GM19324 (cell line): Measurements from ENCODE around the gene MMD.

Experiments
- ATAC-seq: cut with Tn5 transposase; IDR thresholded peaks from one replicate; pipeline ENCODE4 v1.9.1; 2021; ENCODE audit warnings: mild to moderate bottlenecking, moderate library complexity; ENCODE audit not compliant: unreplicated experiment, low FRiP score

The MMD gene

GRCh38 chr17:55356434-55357328 lies 65.0 kb downstream of the MMD start:
- peak; percentile 84 for ATAC-seq

- no peak for ATAC-seq
These were observed 66.7 kb downstream of the MMD start for GRCh38 chr17:55354941-55355340.

DNA sequence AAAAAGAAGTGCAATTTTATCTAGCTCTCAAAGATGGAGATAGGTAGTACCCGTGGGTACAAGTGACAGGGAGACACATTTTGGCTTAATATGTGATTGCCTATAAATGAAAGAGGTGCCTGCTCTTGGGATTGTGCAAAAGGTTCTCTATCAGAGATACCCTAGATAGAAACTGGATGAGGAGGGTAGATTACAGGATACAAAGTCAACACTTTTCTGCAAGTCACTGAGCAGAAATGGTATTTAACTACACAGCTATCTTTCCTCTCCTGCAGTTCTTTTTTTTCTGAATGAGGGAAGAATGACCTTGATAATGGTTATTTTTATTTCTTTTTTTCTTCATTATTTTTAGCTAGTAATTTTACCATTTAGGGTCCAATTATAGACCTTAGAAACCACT lies 67.6 kb downstream of the MMD start:
- ATAC-seq: no peak

GRCh38 chr17:55351226-55351625 lies 70.4 kb downstream of the MMD start:
- ATAC-seq: no peak

GRCh38 chr17:55350825-55351205 lies 70.8 kb downstream of the MMD start:
- ATAC-seq: no peak

GRCh38 chr17:55348749-55349354 lies 72.8 kb downstream of the MMD start:
- no peak for ATAC-seq

GRCh38 chr17:55347341-55347740 lies 74.3 kb downstream of the MMD start:
- ATAC-seq: no peak

- no peak for ATAC-seq
These were observed 75.0 kb downstream of the MMD start for GRCh38 chr17:55346658-55347057.

DNA sequence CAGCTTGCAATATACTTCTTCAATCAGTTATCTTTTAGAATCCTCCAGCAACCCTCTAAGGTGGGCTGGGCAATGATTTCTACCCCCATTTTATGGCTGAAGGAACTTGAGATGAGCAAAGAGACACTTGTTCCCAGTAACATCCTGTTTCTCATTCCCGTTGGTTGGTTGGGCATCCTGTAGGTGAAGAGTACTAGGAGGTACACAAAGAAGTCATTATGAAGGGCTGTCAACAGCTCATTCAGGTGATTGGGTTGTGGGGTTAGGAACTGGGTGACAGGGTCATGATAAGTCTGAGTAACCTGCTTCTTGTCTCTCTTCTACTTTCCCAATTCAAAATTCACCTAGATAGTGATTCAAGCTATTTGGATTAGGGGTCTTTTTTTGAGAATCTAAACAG lies 76.5 kb downstream of the MMD start:
- no peak for ATAC-seq

- ATAC-seq: no peak
These were observed 77.1 kb downstream of the MMD start for GRCh38 chr17:55344514-55344997.

GRCh38 chr17:55343900-55344513 lies 77.6 kb downstream of the MMD start:
- no peak for ATAC-seq

DNA sequence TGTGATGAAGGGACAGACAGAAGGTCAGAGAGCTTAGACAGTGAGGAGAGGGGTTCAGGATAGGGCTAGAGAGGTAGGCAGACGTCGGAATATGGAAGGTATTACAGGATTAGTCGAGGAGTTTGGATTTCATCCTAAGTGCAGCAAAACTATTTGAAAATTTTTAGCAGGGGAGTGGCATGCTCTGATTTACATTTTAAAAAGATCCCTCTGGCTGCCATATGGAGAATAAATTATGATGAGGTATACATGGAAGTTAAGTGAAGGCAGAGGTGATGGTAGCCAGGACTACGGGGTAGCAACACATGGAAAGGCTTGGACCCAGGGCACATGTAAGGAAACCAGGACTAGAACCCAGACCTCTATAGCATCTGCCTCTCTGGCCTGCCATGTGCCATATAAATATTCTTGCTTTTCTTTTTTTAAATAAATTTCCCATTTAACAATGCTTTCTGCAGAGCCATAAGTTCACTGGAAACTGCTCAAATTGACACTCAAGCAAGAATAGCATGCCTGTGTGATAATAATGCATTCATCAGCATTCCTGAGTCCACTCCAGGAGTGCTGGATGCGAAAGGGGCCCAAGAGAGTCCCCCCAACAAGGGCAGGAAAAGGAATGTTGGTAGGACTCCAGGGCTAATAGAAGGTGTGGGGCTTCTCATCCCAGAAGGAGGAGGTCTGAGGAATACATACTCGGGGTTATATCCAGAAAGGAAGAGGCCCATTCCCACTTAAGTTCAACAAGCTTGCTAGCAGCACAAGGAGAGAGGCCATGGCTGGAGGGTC lies 78.6 kb downstream of the MMD start:
- no peak for ATAC-seq
